NB4 (cell line): ENCODE data around the gene PELI2.

Experiments used
- MYC ChIP-seq: IDR thresholded peaks from 2 replicates; pipeline ENCODE4 v1.6.1; 2011; ENCODE audit warnings: low read depth, low read length
- TF ChIP-seq, protein P1 (sequence below): IDR thresholded peaks from one replicate; pipeline ENCODE4 v1.5.1; 2012; ENCODE audit warnings: low read depth, low read length

DNA sequence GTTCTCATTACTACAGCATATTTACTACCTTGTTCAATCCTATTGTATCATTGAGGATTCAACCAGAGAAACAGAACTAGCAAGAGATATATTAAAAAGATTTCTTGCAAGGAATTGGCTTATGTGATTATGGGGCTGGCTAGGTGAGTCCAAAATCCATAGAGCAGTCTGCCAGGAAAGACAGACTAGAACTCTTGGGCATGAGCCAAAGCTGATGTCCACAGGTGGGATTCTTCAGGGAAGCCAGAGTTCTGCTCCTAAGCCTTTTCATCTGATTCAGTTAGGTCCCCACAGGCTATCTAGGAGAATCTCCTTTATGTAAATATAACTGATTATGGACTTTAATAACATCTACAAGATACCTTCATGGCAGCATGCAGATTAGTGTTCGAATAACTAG is 26.0 kb downstream of the PELI2 start:
- TF ChIP-seq, protein P1, sequence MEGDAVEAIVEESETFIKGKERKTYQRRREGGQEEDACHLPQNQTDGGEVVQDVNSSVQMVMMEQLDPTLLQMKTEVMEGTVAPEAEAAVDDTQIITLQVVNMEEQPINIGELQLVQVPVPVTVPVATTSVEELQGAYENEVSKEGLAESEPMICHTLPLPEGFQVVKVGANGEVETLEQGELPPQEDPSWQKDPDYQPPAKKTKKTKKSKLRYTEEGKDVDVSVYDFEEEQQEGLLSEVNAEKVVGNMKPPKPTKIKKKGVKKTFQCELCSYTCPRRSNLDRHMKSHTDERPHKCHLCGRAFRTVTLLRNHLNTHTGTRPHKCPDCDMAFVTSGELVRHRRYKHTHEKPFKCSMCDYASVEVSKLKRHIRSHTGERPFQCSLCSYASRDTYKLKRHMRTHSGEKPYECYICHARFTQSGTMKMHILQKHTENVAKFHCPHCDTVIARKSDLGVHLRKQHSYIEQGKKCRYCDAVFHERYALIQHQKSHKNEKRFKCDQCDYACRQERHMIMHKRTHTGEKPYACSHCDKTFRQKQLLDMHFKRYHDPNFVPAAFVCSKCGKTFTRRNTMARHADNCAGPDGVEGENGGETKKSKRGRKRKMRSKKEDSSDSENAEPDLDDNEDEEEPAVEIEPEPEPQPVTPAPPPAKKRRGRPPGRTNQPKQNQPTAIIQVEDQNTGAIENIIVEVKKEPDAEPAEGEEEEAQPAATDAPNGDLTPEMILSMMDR = no peak
- TF ChIP-seq MYC = no peak
